SK-N-MC (cell line): Measurements from ENCODE around the gene PRDX2.

Experiments
- EZH2 ChIP-seq: fragments of 200-600 bp; sonication (generic); IDR thresholded peaks from one replicate; pipeline ENCODE4 v1.6.1; 2017; ENCODE audit warnings: antibody characterized with exemption
- POLR2AphosphoS5 ChIP-seq: IDR thresholded peaks from 2 replicates; pipeline ENCODE4 v1.6.1; 2012; ENCODE audit warnings: mild to moderate bottlenecking, low read depth, low read length, borderline replicate concordance

GRCh38 chr19:12802267-12803106, 887 bp upstream of the PRDX2 start:
- TF ChIP-seq POLR2AphosphoS5 (no peak), EZH2 (no peak)
